ACHN (cell line): ENCODE results near the gene PLG.
"Not testable (repeated sequence)": the region's sequence is repeated elsewhere in the genome, so short reads cannot be mapped to it uniquely, and the experiment has no call there.

Source experiments
- DNase-seq: peaks from one replicate; pipeline ENCODE4 v3.0.0-alpha.2; 2015
- in situ Hi-C: cut with HindIII; loops from 2 replicates; pipeline ENCODE4 v1.10.0; 2017; ENCODE audit warnings: low sequenced_read_pairs, low pct_ligation_motif_present, low pct_unique_long_range_greater_than_20kb

The PLG gene

DNA sequence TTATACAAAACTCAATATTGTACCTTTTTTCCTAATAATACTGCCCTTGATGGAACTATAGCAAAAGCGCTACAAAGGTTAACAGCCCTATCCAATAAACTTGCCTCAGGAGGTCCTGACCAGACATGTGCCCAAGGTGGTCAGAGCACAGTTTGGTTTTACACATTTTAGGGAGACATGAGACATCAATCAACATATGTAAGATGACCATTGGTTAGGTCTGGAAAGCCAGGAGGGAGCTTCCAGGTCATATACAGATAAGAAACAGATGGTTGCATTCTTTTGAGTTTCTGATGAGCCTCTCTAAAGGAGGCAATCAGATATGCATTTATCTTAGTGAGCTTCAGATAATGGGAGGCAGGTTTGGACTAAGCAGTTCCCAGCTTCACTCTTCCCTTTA lies 91.6 kb downstream of the PLG start:
- no peak for DNase-seq
- in situ Hi-C loops: no loop called here

DNA sequence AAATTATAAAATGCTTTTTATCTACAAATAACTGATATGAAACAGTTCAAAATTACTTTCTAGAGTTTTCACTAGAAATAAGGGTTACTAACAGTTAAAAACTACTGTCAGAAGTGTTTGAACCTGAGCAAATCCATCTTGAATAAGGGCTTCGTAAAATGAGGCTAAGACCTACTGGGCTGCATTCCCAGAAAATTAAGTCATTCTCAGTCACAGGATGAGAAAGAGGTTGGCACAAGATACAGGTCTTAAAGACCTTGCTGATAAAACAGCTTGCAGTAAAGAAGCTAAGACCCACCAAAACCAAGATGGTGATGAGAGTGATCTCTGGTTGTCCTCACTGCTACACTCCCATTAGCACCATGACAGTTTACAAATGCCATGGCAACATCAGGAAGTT lies 93.7 kb downstream of the PLG start:
- no peak for DNase-seq
- in situ Hi-C loops: no loop called here

GRCh38 chr6:160798625-160799024 lies 96.6 kb downstream of the PLG start:
- in situ Hi-C loops: no loop called here
- no peak for DNase-seq

DNA sequence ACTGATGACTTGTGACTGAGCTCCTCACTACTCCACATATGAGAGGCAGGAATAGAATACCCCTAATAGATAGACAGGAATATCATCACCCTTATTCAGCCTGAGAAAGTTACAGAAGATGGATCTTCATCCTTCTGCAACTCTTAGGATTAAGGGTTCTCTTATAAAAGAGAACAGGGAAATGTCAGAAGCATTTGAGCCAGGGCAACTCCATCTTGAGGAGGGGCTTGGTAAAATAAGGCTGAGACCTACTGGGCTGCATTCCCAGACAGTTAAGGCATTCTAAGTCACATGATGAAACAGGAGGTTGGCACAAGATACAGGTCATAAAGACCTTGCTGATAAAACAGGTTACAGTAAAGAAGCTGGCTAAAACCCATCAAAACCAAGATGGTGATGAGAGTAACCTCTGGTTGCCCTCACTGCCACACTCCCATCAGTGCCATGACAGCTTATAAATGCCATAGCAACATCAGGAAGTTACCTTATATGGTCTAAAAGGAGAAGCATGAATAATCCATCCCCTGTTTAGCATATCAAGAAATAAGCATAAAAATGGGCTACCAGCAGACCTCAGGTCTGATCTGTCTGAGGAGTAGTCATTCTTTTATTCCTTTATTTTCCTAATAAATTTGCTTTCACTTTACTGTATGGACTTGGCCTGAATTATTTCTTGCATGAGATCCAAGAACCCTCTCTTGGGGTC lies 97.9 kb downstream of the PLG start:
- no peak for DNase-seq
- in situ Hi-C loops: no loop called here

GRCh38 chr6:160801418-160801817 lies 99.4 kb downstream of the PLG start:
- no peak for DNase-seq
- in situ Hi-C loops: no loop called here

- in situ Hi-C loops: not testable (repeated sequence)
These were observed 100.0 kb downstream of the PLG start for GRCh38 chr6:160802049-160802448.

More at GRCh38 chr6:160802049-160802448, 100.0 kb downstream of the PLG start:
- DNase-seq: not testable (repeated sequence)
